NCI-H1436 (cell line): Measurements from ENCODE around the gene ZNF679.
A peak's percentile ranks its signal among the peaks of the same experiment; 100 is the strongest.
"Not testable (repeated sequence)": the region's sequence is repeated elsewhere in the genome, so short reads cannot be mapped to it uniquely, and the experiment has no call there.

Source experiments
- DNase-seq: peaks from one replicate; lab custom pipeline; 2025; lab: John Stamatoyannopoulos, UW

Gene ZNF679

GRCh38 chr7:64310426-64310825, 82.2 kb downstream of the ZNF679 start:
- no peak for DNase-seq

GRCh38 chr7:64312826-64313225, 84.6 kb downstream of the ZNF679 start:
- no peak for DNase-seq

GRCh38 chr7:64313740-64314491, 85.6 kb downstream of the ZNF679 start, which contains the start of gene ZNF736:
Gene ZNF736 (plus strand): TSS chr7:64313961. CDS start chr7:64314151, 190 bp downstream.
- peak; percentile 75 for DNase-seq

GRCh38 chr7:64314566-64314965, 86.3 kb downstream of the ZNF679 start:
- no peak for DNase-seq

GRCh38 chr7:64316031-64316742, 87.9 kb downstream of the ZNF679 start:
- not testable (repeated sequence) for DNase-seq
